Measurements from ENCODE around the gene CCR9. TPM values are rescaled to one million over a fixed set of nuclear protein-coding genes. Genes with fewer than 3 reads are reported as not detected.

Gene CCR9
- total and polyA plus RNA-seq, 8 donors = 0.08 to 1.2 (median 1.1) TPM; not detected in 5

- H3K27ac ChIP-seq = no peak overlapping the region
- H3K4me1 ChIP-seq = peaks cover 0 to 9% (median 4%) of the 10 kb centered on the region in 4 donors
- no peaks in the 10 kb centered on the region for H3K9me3 ChIP-seq
- peak in 1 of 2 donors; percentile 58 for DNase-seq
- no peak overlapping the region for H3K4me3 ChIP-seq
- no peaks in the 10 kb centered on the region for H3K36me3 ChIP-seq
- no peak for TF ChIP-seq CTCF (IDR thresholded peaks at IDR 0.05)
- TF ChIP-seq POLR2AphosphoS5 (IDR thresholded peaks at IDR 0.05) = no peak
- TF ChIP-seq EP300 (IDR thresholded peaks at IDR 0.05) = no peak
- TF ChIP-seq POLR2A (IDR thresholded peaks at IDR 0.05) = no peak
- intact Hi-C loops (cut with DNase I; ENCODE audit: low total_unique reads) = no loop called here
- WGBS, 5 donors = 69 to 89% (median 79%) methylated on average over 4 of the region's 4 CpGs
- no peaks in the 10 kb centered on the region for H3K27me3 ChIP-seq
Observed at GRCh38 chr3:45870099-45870498, 16.2 kb upstream of the CCR9 start.

- TF ChIP-seq EP300 (IDR thresholded peaks at IDR 0.05) (no peak), POLR2AphosphoS5 (IDR thresholded peaks at IDR 0.05) (no peak), CTCF (IDR thresholded peaks at IDR 0.05) (no peak), POLR2A (IDR thresholded peaks at IDR 0.05) (no peak)
- intact Hi-C loops (cut with DNase I; ENCODE audit: low total_unique reads) = no loop called here
- H3K9me3 ChIP-seq = no peaks in the 10 kb centered on the region
- peaks cover 0 to 9% (median 0%) of the 10 kb centered on the region in 4 donors for H3K4me1 ChIP-seq
- no peaks in the 10 kb centered on the region for H3K36me3 ChIP-seq
- 70 to 80% (median 75%) methylated on average over 6 of the region's 6 CpGs for WGBS, 5 donors
- no peak for DNase-seq
- H3K4me3 ChIP-seq = no peak overlapping the region
- H3K27ac ChIP-seq = no peak overlapping the region
- H3K27me3 ChIP-seq = no peaks in the 10 kb centered on the region
Observed at GRCh38 chr3:45871780-45872179, 14.6 kb upstream of the CCR9 start.

- Histone ChIP-seq H3K4me1 (peaks cover 0 to 9% (median 0%) of the 10 kb centered on the region in 4 donors), H3K27ac (no peak overlapping the region), H3K36me3 (no peaks in the 10 kb centered on the region), H3K27me3 (no peaks in the 10 kb centered on the region), H3K9me3 (no peaks in the 10 kb centered on the region), H3K4me3 (no peak overlapping the region)
- TF ChIP-seq EP300 (IDR thresholded peaks at IDR 0.05) (no peak), CTCF (IDR thresholded peaks at IDR 0.05) (no peak), POLR2A (IDR thresholded peaks at IDR 0.05) (no peak), POLR2AphosphoS5 (IDR thresholded peaks at IDR 0.05) (no peak)
- DNase-seq = no peak
- intact Hi-C loops (cut with DNase I; ENCODE audit: low total_unique reads) = no loop called here
- WGBS, 5 donors = 71 to 88% (median 82%) methylated on average over 2 of the region's 2 CpGs
Observed at GRCh38 chr3:45872569-45872968, 13.8 kb upstream of the CCR9 start.

GRCh38 chr3:45873036-45873435, 13.3 kb upstream of the CCR9 start:
- peaks cover 0 to 9% (median 0%) of the 10 kb centered on the region in 4 donors for H3K4me1 ChIP-seq
- H3K9me3 ChIP-seq = no peaks in the 10 kb centered on the region
- H3K36me3 ChIP-seq = no peaks in the 10 kb centered on the region
- intact Hi-C loops (cut with DNase I; ENCODE audit: low total_unique reads) = no loop called here
- DNase-seq = no peak
- no peak overlapping the region for H3K4me3 ChIP-seq
- no peak overlapping the region for H3K27ac ChIP-seq
- no peak for TF ChIP-seq POLR2A (IDR thresholded peaks at IDR 0.05)
- TF ChIP-seq CTCF (IDR thresholded peaks at IDR 0.05) = no peak
- no peak for TF ChIP-seq EP300 (IDR thresholded peaks at IDR 0.05)
- no peak for TF ChIP-seq POLR2AphosphoS5 (IDR thresholded peaks at IDR 0.05)
- no peaks in the 10 kb centered on the region for H3K27me3 ChIP-seq

Measured in stomach (tissue), 9 donors.